Measurements from ENCODE around the gene METTL2B.
"Not testable (repeated sequence)": the region's sequence is repeated elsewhere in the genome, so short reads cannot be mapped to it uniquely, and the experiment has no call there.

- not testable (repeated sequence) for TF ChIP-seq CTCF, POLR2AphosphoS5, POLR2A (IDR thresholded peaks at IDR 0.05)
Observed at GRCh38 chr7:128554394-128554793, 77.8 kb downstream of the METTL2B start.

All from suprapubic skin (tissue), 4 donors.